Measurements from ENCODE around the gene KLHL8. TPM values are rescaled to one million over a fixed set of nuclear protein-coding genes. Genes with fewer than 3 reads are reported as not detected.

KLHL8 gene
- polyA plus RNA-seq, 1 donor from 2014 or later = 15.0 TPM

DNA sequence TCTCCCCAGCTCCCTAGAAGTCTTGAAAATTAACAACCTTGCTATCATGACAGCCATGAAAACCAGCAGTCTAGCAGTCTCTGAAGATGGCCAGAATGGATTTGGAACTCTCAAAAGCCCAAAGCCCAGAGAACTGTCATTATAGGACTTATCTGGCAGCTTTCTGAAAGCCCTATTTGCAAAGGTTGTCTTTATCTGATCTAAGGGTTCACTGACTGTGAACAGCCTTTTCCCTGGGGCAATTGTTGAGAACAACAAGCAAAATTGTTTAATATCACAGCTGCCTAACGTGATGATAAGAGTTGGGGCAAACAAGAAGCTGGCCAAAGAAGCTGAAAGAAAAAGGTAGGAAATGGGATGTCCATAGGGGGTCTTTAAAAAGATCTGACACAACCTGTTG is 20.9 kb upstream of the KLHL8 start:
- Histone ChIP-seq H3K27me3 (ENCODE audit: insufficient read depth, low read depth, low read length) (no peaks in the 10 kb centered on the region), H3K9me3 (ENCODE audit: low read length) (no peaks in the 10 kb centered on the region), H3K4me2 (ENCODE audit: low read length) (no peak overlapping the region), H3K27ac (ENCODE audit: low read length) (no peak overlapping the region), H4K20me1 (ENCODE audit: insufficient read depth) (no peaks in the 10 kb centered on the region), H3K9ac (ENCODE audit: low read length) (no peak overlapping the region), H3F3A (ENCODE audit: insufficient read depth, low read length, poor library complexity, severe bottlenecking) (no peaks in the 10 kb centered on the region), H3K36me3 (ENCODE audit: insufficient read depth, low read length) (no peaks in the 10 kb centered on the region), H3K4me3 (ENCODE audit: low read length) (no peak overlapping the region), H3K79me2 (replicated peaks; ENCODE audit: insufficient read depth, low read length) (no peaks in the 10 kb centered on the region), H3K9me2 (ENCODE audit: insufficient read depth, low read length) (no peaks in the 10 kb centered on the region), H2AFZ (ENCODE audit: low read depth, low read length) (no peak overlapping the region)
- TF ChIP-seq, protein P1, sequence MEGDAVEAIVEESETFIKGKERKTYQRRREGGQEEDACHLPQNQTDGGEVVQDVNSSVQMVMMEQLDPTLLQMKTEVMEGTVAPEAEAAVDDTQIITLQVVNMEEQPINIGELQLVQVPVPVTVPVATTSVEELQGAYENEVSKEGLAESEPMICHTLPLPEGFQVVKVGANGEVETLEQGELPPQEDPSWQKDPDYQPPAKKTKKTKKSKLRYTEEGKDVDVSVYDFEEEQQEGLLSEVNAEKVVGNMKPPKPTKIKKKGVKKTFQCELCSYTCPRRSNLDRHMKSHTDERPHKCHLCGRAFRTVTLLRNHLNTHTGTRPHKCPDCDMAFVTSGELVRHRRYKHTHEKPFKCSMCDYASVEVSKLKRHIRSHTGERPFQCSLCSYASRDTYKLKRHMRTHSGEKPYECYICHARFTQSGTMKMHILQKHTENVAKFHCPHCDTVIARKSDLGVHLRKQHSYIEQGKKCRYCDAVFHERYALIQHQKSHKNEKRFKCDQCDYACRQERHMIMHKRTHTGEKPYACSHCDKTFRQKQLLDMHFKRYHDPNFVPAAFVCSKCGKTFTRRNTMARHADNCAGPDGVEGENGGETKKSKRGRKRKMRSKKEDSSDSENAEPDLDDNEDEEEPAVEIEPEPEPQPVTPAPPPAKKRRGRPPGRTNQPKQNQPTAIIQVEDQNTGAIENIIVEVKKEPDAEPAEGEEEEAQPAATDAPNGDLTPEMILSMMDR (IDR thresholded peaks at IDR 0.05; ENCODE audit: poor library complexity, severe bottlenecking) = no peak
- no peak for TF ChIP-seq SMC3 (conservative IDR thresholded peaks at IDR 0.05; ENCODE audit: poor library complexity)
- TF ChIP-seq RAD21 (conservative IDR thresholded peaks at IDR 0.05) = no peak
- TF ChIP-seq TAF1 (IDR thresholded peaks at IDR 0.05; ENCODE audit: low read depth) = no peak
- no peak for TF ChIP-seq EZH2 (IDR thresholded peaks at IDR 0.05; ENCODE audit: borderline replicate concordance, insufficient read depth, low read length, poor library complexity, severe bottlenecking)
- no peak for TF ChIP-seq MXI1 (conservative IDR thresholded peaks at IDR 0.05; ENCODE audit: poor library complexity, severe bottlenecking)
- no peak for TF ChIP-seq EP300 (conservative IDR thresholded peaks at IDR 0.05; ENCODE audit: poor library complexity, severe bottlenecking)
- TF ChIP-seq POLR2AphosphoS5 (IDR thresholded peaks at IDR 0.05) = no peak
- TF ChIP-seq, protein P2, sequence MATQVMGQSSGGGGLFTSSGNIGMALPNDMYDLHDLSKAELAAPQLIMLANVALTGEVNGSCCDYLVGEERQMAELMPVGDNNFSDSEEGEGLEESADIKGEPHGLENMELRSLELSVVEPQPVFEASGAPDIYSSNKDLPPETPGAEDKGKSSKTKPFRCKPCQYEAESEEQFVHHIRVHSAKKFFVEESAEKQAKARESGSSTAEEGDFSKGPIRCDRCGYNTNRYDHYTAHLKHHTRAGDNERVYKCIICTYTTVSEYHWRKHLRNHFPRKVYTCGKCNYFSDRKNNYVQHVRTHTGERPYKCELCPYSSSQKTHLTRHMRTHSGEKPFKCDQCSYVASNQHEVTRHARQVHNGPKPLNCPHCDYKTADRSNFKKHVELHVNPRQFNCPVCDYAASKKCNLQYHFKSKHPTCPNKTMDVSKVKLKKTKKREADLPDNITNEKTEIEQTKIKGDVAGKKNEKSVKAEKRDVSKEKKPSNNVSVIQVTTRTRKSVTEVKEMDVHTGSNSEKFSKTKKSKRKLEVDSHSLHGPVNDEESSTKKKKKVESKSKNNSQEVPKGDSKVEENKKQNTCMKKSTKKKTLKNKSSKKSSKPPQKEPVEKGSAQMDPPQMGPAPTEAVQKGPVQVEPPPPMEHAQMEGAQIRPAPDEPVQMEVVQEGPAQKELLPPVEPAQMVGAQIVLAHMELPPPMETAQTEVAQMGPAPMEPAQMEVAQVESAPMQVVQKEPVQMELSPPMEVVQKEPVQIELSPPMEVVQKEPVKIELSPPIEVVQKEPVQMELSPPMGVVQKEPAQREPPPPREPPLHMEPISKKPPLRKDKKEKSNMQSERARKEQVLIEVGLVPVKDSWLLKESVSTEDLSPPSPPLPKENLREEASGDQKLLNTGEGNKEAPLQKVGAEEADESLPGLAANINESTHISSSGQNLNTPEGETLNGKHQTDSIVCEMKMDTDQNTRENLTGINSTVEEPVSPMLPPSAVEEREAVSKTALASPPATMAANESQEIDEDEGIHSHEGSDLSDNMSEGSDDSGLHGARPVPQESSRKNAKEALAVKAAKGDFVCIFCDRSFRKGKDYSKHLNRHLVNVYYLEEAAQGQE (IDR thresholded peaks at IDR 0.05; ENCODE audit: borderline replicate concordance) = no peak

DNA sequence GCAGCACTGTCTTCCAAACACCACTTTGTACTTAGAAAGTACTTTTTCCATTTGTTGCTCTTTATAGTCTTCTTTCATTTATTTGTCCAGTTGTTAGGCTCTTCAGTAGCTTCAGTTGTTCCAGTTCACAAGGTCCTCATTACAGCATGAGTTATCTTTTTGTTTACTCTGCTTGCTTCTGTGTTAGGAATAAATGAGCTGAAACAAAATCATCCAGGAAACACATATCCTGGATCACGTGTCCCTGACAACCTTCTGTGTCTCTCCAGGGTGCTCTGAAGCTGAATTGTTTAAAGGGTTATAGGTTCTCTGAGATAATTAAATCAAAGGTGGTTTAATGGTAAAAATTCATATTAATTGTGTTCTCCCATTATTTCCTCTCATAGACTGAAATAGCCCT is 19.9 kb upstream of the KLHL8 start:
- no peak overlapping the region for H2AFZ ChIP-seq (ENCODE audit: low read depth, low read length)

More for the DNA sequence above, 19.9 kb upstream of the KLHL8 start:
- Histone ChIP-seq H3F3A (ENCODE audit: insufficient read depth, low read length, poor library complexity, severe bottlenecking) (no peaks in the 10 kb centered on the region), H3K79me2 (replicated peaks; ENCODE audit: insufficient read depth, low read length) (no peaks in the 10 kb centered on the region), H3K36me3 (ENCODE audit: insufficient read depth, low read length) (no peaks in the 10 kb centered on the region), H3K4me2 (ENCODE audit: low read length) (no peak overlapping the region), H3K9me2 (ENCODE audit: insufficient read depth, low read length) (no peaks in the 10 kb centered on the region), H3K27ac (ENCODE audit: low read length) (no peak overlapping the region), H3K27me3 (ENCODE audit: insufficient read depth, low read depth, low read length) (no peaks in the 10 kb centered on the region), H4K20me1 (ENCODE audit: insufficient read depth) (no peaks in the 10 kb centered on the region), H3K9me3 (ENCODE audit: low read length) (no peaks in the 10 kb centered on the region), H3K9ac (ENCODE audit: low read length) (no peak overlapping the region), H3K4me3 (ENCODE audit: low read length) (no peak overlapping the region)
- TF ChIP-seq, protein P1 (IDR thresholded peaks at IDR 0.05; ENCODE audit: poor library complexity, severe bottlenecking) = no peak
- no peak for TF ChIP-seq SMC3 (conservative IDR thresholded peaks at IDR 0.05; ENCODE audit: poor library complexity)

Data from neural cell (in vitro differentiated cells).